Spleen (tissue), 11 donors: ENCODE results near the gene MTHFR. TPM values are rescaled to one million over a fixed set of nuclear protein-coding genes. Genes with fewer than 3 reads are reported as not detected.
"Not testable (repeated sequence)": the region's sequence is repeated elsewhere in the genome, so short reads cannot be mapped to it uniquely, and the experiment has no call there.

Experiments
- DNase-seq: peaks from one replicate; pipeline ENCODE4 v3.0.0-alpha.2; 2020
- H3K27ac ChIP-seq, 8 donors: fragments of 200-600 bp; sonication (generic) in 7 of 8; 1 replicate in 4 of 8; 2 replicates in 4 of 8; pipeline versions ENCODE4 v1.5.0 to v1.8.0; 2016 to 2021; ENCODE audit warnings: inconsistent platforms in 4 of 8, mild to moderate bottlenecking in 4 of 8, moderate library complexity in 1 of 8
- H3K27me3 ChIP-seq, 7 donors: fragments of 200-600 bp; sonication (generic) in 6 of 7; replicated peaks in 1 of 7; 1 replicate in 4 of 7; 2 replicates in 3 of 7; pipeline versions ENCODE4 v1.5.0 to v1.8.0; 2016 to 2021; ENCODE audit warnings: inconsistent platforms in 3 of 7, mild to moderate bottlenecking in 1 of 7
- H3K36me3 ChIP-seq, 6 donors: fragments of 200-600 bp; sonication (generic) in 5 of 6; 1 replicate in 4 of 6; 2 replicates in 2 of 6; pipeline versions ENCODE4 v1.5.0 to v1.8.0; 2016 to 2021; ENCODE audit warnings: inconsistent platforms in 2 of 6
- H3K4me1 ChIP-seq, 6 donors: fragments of 200-600 bp; sonication (generic) in 5 of 6; 1 replicate in 3 of 6; 2 replicates in 3 of 6; pipeline versions ENCODE4 v1.5.0 to v1.8.0; 2016 to 2021; ENCODE audit warnings: inconsistent platforms in 3 of 6
- H3K4me3 ChIP-seq, 8 donors: fragments of 200-600 bp; sonication (generic) in 7 of 8; 1 replicate in 4 of 8; 2 replicates in 4 of 8; pipeline versions ENCODE4 v1.5.0 to v1.8.0; 2016 to 2021; ENCODE audit warnings: inconsistent platforms in 4 of 8, mild to moderate bottlenecking in 4 of 8, moderate library complexity in 2 of 8
- H3K9me3 ChIP-seq, 8 donors: fragments of 200-600 bp; sonication (generic) in 7 of 8; 1 replicate in 4 of 8; 2 replicates in 4 of 8; pipeline versions ENCODE4 v1.5.0 to v1.8.0; 2016 to 2021; ENCODE audit warnings: inconsistent platforms in 4 of 8
- POLR2A ChIP-seq, 3 donors: fragments of 450-650 bp; IDR thresholded peaks; one replicate each; pipeline ENCODE4 v1.5.1; 2017; ENCODE audit warnings: antibody characterized with exemption in 3 of 3, mild to moderate bottlenecking in 1 of 3
- POLR2AphosphoS5 ChIP-seq, 3 donors: sonication (generic); formaldehyde crosslinking; IDR thresholded peaks; one replicate each; pipeline ENCODE4 v1.5.1; 2017; ENCODE audit warnings: antibody characterized with exemption in 3 of 3
- WGBS, 5 donors: extraction: QIAGEN DNeasy Blood & Tissue Kit in 3 of 5; methylation state at CpG; one replicate each; pipeline versions ENCODE4 v1.1.5 to v1.1.7; 2013 to 2018; 5-methylcytosine and 5-hydroxymethylcytosine counted together
- intact Hi-C: fragments of 100-400 bp; cut with DNase I; formaldehyde crosslinking; loops from one replicate; pipeline ENCODE4 v1.15.0; 2023; ENCODE audit warnings: low total_unique reads
- polyA plus RNA-seq, 3 donors: library from polyadenylated mRNA; stranded (reverse); fragments of 200-250 nt; gene quantifications; one replicate each; pipeline ENCODE4 v1.2.1, GENCODE V29; 2013
- total RNA-seq, 7 donors: library from RNA; depleted of rRNA in 3 of 7; stranded (reverse); fragments of >200 nt in 3 of 7; fragmentation: NEBNext Ultra II Directional in 4 of 7; extraction: Animal tissue kit (Norgen Biotek cat#: 25700) in 4 of 7; gene quantifications; one replicate each; pipeline versions ENCODE4 v1.1.0 to v1.2.1, GENCODE V29; 2016 to 2021
- TF ChIP-seq, protein P1 (sequence below), 11 experiments: fragments of 200-600 bp in 7 of 11; fragments of 450-650 bp in 4 of 11; sonication (generic) in 4 of 11; IDR thresholded peaks in 8 of 11; conservative IDR thresholded peaks in 3 of 11; 1 replicate in 7 of 11; 2 replicates in 4 of 11; pipeline versions ENCODE4 v1.4.0 to v1.8.0; 2016 to 2021; ENCODE audit warnings: antibody characterized with exemption in 11 of 11, inconsistent platforms in 4 of 11, mild to moderate bottlenecking in 1 of 11
- donor health status: healthy with polysubstance abuse.
- donor health status: DM: no; HTN: no; CAD: no; lungs with moderate emphysema.
- donor health status: DM: no; HTN: no; CAD: no.
- donor health status: Bipolar disorder and iron deficiency.
- donor health status: healthy.
- donor health status: DM: no; HTN: no; CAD: no.
- donor health status: DM: yes; HTN: yes; CAD: no.

MTHFR gene
- total and polyA plus RNA-seq, 10 donors, result 6.7 to 79.8 (median 67.7) TPM

GRCh38 chr1:11806307-11806936 is 658 bp upstream of the MTHFR start:
- DNase-seq, result no peak

DNA sequence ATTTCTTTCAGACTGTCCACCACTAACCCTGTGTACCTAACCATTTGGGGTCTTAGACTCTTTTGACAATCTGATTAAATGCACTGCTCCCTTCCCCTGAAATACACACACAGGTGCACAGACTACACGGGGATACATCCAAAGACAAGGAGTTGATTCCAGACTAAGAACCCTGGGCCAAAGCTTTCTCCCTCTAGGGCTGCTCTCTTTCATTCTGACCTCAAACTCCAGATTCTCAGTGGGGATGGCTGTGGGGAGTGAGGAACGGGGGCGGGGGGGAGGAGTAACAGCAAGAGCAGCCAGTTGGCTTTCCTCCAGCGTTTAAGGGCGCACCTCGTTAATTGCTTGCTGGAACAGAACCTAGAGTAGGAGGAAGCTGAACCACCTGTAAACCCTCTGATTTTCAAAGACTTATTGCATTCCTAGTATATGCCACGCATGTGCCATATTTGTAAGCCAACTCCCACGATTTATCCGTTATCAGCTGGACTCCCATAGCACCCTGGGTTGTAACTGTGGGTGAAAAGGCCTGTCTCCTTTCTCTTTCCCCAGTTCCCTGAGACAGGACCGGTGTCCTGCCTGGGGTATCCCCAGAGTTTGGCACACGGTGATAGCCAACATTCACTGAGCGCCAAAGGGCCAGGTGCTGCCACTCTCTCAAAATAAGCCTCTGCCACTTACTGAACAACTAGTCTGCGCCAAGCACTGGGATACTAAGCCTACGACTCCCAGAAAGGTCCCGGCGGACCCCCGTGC is 920 bp downstream of the MTHFR start:
- DNase-seq, result no peak
- Histone ChIP-seq H3K9me3 (no peaks in the 10 kb centered on the region), H3K36me3 (peaks cover 0 to 42% (median 28%) of the 10 kb centered on the region in 6 donors), H3K4me3 (peak overlapping the region; percentile 65 to 97 (median 82)), H3K4me1 (peaks cover 51 to 91% (median 81%) of the 10 kb centered on the region in 6 donors), H3K27me3 (no peaks in the 10 kb centered on the region), H3K27ac (peak overlapping the region; percentile 86 to 98 (median 97))
- 6 to 10% (median 9%) methylated on average over 12 to 17 of the region's 17 CpGs for WGBS, 5 donors
- TF ChIP-seq, protein P1, sequence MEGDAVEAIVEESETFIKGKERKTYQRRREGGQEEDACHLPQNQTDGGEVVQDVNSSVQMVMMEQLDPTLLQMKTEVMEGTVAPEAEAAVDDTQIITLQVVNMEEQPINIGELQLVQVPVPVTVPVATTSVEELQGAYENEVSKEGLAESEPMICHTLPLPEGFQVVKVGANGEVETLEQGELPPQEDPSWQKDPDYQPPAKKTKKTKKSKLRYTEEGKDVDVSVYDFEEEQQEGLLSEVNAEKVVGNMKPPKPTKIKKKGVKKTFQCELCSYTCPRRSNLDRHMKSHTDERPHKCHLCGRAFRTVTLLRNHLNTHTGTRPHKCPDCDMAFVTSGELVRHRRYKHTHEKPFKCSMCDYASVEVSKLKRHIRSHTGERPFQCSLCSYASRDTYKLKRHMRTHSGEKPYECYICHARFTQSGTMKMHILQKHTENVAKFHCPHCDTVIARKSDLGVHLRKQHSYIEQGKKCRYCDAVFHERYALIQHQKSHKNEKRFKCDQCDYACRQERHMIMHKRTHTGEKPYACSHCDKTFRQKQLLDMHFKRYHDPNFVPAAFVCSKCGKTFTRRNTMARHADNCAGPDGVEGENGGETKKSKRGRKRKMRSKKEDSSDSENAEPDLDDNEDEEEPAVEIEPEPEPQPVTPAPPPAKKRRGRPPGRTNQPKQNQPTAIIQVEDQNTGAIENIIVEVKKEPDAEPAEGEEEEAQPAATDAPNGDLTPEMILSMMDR (IDR thresholded peaks at IDR 0.05 in 8 of 11, conservative IDR thresholded peaks at IDR 0.05 in 3 of 11), result no peak
- TF ChIP-seq POLR2AphosphoS5 (IDR thresholded peaks at IDR 0.05) (no peak), POLR2A (IDR thresholded peaks at IDR 0.05) (no peak)
- intact Hi-C loops, result loop anchor here (5.0 kb wide), 1 partner anchor 73 kb away; no protein-coding TSS in a partner anchor

More at GRCh38 chr1:11806307-11806936, 658 bp upstream of the MTHFR start:
- H3K4me1 ChIP-seq, result peaks cover 44 to 89% (median 69%) of the 10 kb centered on the region in 6 donors
- no peak for TF ChIP-seq POLR2AphosphoS5 (IDR thresholded peaks at IDR 0.05)
- TF ChIP-seq, protein P1 (IDR thresholded peaks at IDR 0.05 in 8 of 11, conservative IDR thresholded peaks at IDR 0.05 in 3 of 11), result no peak
- TF ChIP-seq POLR2A (IDR thresholded peaks at IDR 0.05), result no peak
- intact Hi-C loops, result no loop called here
- H3K27me3 ChIP-seq, result no peaks in the 10 kb centered on the region
- peak overlapping the region; percentile 86 to 98 (median 97) for H3K27ac ChIP-seq
- H3K4me3 ChIP-seq, result peak overlapping the region; percentile 65 to 97 (median 82)
- no peaks in the 10 kb centered on the region for H3K9me3 ChIP-seq
- peaks cover 0 to 42% (median 18%) of the 10 kb centered on the region in 6 donors for H3K36me3 ChIP-seq
- 0 to 2% (median 1%) methylated on average over 12 to 20 of the region's 20 CpGs for WGBS, 5 donors

- Histone ChIP-seq H3K36me3 (peaks cover 0 to 42% (median 30%) of the 10 kb centered on the region in 6 donors), H3K4me1 (peaks cover 51 to 93% (median 77%) of the 10 kb centered on the region in 6 donors), H3K27ac (peak overlapping the region; percentile 86 to 98 (median 97)), H3K4me3 (peak overlapping the region in 7 of 8 donors; percentile 74 to 97 (median 84))
- not testable (repeated sequence) for DNase-seq, H3K27me3 ChIP-seq, H3K9me3 ChIP-seq
- intact Hi-C loops, result loop anchor here (5.0 kb wide), 1 partner anchor 72 kb away; no protein-coding TSS in a partner anchor
- 61 to 75% (median 72%) methylated on average over 9 of the region's 9 CpGs for WGBS, 5 donors
These were observed 1.7 kb downstream of the MTHFR start for GRCh38 chr1:11803924-11804665.
